Kidney epithelial cell (primary cell): ENCODE results near the gene NTN5. TPM values are rescaled to one million over a fixed set of nuclear protein-coding genes. Genes with fewer than 3 reads are reported as not detected.

Experiments
- DNase-seq: peaks from one replicate; pipeline ENCODE4 v3.0.0-alpha.2; 2010; ENCODE audit warnings: low read depth
- H3K27me3 ChIP-seq: 2 replicates; pipeline ENCODE4 v1.6.0; 2011; ENCODE audit warnings: low read length; ENCODE audit not compliant: control insufficient read depth, insufficient read depth
- H3K36me3 ChIP-seq: 2 replicates; pipeline ENCODE4 v1.5.1; 2011; ENCODE audit warnings: low read length; ENCODE audit not compliant: control insufficient read depth, insufficient read depth
- H3K4me3 ChIP-seq: 2 replicates; pipeline ENCODE4 v1.5.1; 2011; ENCODE audit warnings: low read depth, mild to moderate bottlenecking, control low read depth, low read length
- total RNA-seq: library from RNA; depleted of rRNA; stranded (reverse); fragments of >200 nt; gene quantifications from 2 replicates; pipeline ENCODE4 v1.2.3, GENCODE V29; 2015
- TF ChIP-seq, protein P1 (sequence below): IDR thresholded peaks from 2 replicates; pipeline ENCODE4 v1.5.1; 2011; ENCODE audit warnings: mild to moderate bottlenecking, moderate library complexity, low read length, control low read depth, inconsistent platforms; ENCODE audit not compliant: insufficient read depth, poor library complexity, severe bottlenecking

NTN5 gene
- total RNA-seq, 1 donor from 2014 or later, result not detected

- Histone ChIP-seq H3K27me3 (no peaks in the 10 kb centered on the region), H3K36me3 (no peaks in the 10 kb centered on the region), H3K4me3 (peak overlapping the region; percentile 83)
- TF ChIP-seq, protein P1, sequence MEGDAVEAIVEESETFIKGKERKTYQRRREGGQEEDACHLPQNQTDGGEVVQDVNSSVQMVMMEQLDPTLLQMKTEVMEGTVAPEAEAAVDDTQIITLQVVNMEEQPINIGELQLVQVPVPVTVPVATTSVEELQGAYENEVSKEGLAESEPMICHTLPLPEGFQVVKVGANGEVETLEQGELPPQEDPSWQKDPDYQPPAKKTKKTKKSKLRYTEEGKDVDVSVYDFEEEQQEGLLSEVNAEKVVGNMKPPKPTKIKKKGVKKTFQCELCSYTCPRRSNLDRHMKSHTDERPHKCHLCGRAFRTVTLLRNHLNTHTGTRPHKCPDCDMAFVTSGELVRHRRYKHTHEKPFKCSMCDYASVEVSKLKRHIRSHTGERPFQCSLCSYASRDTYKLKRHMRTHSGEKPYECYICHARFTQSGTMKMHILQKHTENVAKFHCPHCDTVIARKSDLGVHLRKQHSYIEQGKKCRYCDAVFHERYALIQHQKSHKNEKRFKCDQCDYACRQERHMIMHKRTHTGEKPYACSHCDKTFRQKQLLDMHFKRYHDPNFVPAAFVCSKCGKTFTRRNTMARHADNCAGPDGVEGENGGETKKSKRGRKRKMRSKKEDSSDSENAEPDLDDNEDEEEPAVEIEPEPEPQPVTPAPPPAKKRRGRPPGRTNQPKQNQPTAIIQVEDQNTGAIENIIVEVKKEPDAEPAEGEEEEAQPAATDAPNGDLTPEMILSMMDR, result no peak
- DNase-seq, result peak; percentile 97
Observed at GRCh38 chr19:48713864-48714755, 41.3 kb upstream of the NTN5 start.

DNA sequence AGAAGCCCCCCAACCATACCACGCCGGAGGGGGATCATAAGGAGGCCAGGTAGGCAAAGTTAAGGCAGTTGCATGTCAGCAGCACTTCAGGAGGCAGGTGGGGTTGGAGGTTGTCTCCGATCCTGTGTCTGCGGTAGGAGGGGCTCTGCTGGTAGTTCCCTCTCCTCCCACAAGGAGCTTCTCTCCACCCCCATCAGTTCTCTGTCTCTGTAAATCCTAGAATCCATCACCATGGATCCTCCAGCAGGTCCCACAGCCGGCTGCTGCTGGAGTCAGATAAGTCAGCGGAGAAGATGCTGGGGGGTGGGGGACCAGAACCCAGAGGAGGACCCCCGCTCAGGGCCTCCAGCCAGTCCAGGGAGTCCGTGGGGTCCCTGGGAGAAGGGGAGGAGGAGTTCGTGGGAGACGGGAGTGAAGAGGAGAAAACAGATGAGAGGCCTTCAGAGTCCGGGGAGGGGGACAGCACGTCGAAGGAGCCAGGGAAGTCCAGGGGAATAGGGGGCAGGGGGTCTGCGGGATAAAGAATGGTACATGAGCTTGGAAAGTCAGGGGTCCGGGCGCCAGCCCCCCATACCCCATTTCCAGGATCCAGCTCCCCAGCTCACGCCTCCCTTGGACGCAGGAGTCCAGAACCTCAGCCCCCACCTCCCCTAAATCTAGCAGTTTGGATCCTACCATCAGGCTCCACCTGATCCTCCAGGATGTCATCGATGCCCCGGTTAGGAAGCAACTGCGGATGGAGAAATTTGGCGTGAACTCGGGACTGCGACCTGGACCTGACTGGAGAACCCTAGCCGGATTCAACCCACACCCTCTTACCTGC, 40.4 kb upstream of the NTN5 start:
- peak overlapping the region; percentile 83 for H3K4me3 ChIP-seq
- TF ChIP-seq, protein P1, result peak; percentile 36
- no peaks in the 10 kb centered on the region for H3K27me3 ChIP-seq
- no peak for DNase-seq
- no peaks in the 10 kb centered on the region for H3K36me3 ChIP-seq

- no peak for DNase-seq
- H3K27me3 ChIP-seq, result no peaks in the 10 kb centered on the region
- H3K4me3 ChIP-seq, result no peak overlapping the region
- TF ChIP-seq, protein P1, result no peak
- H3K36me3 ChIP-seq, result no peaks in the 10 kb centered on the region
Observed at GRCh38 chr19:48711106-48711662, 38.4 kb upstream of the NTN5 start.

DNA sequence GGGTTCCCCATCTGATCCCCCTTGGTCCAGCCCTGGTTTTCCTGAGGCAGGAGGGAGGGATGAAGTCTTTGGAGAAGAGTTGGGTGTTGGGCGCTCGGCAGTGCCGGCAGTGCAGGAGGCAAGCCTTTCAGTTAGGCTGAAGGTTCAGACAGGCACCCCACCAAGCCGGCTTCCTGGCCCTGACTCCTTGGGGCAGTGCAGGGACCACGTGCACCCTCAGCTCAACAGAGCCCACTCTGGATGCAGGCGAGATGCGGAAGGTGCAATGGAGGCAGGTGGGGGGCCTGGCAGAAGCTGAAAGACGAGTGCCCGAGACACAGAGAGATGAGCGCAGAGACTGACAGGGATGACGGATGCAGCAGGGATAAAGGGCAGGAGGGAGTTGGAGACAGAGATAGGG, 35.7 kb upstream of the NTN5 start:
- no peaks in the 10 kb centered on the region for H3K27me3 ChIP-seq
- TF ChIP-seq, protein P1, result no peak
- no peak for DNase-seq
- no peaks in the 10 kb centered on the region for H3K36me3 ChIP-seq
- H3K4me3 ChIP-seq, result no peak overlapping the region

- TF ChIP-seq, protein P1, result no peak
- Histone ChIP-seq H3K4me3 (no peak overlapping the region), H3K36me3 (no peaks in the 10 kb centered on the region), H3K27me3 (no peaks in the 10 kb centered on the region)
- no peak for DNase-seq
Observed at GRCh38 chr19:48705431-48705830, 32.6 kb upstream of the NTN5 start.
